HUES6 (cell line): Measurements from ENCODE around the gene ZNF407.

ENCODE experiments used
- H3K27ac ChIP-seq: 2 replicates; pipeline ENCODE4 v1.7.0; 2013; ENCODE audit warnings: low read depth, mild to moderate bottlenecking, low read length, inconsistent platforms
- H3K27me3 ChIP-seq: 2 replicates; pipeline ENCODE4 v1.6.1; 2013; ENCODE audit warnings: low read length; ENCODE audit not compliant: control insufficient read depth, insufficient read depth
- H3K36me3 ChIP-seq: 2 replicates; pipeline ENCODE4 v1.6.1; 2013; ENCODE audit warnings: low read length; ENCODE audit not compliant: control insufficient read depth, insufficient read depth
- H3K4me1 ChIP-seq: 2 replicates; pipeline ENCODE4 v1.6.1; 2013; ENCODE audit warnings: low read length; ENCODE audit not compliant: control insufficient read depth, insufficient read depth
- H3K4me3 ChIP-seq: 2 replicates; pipeline ENCODE4 v1.5.1; 2013; ENCODE audit warnings: low read depth, low read length
- H3K9ac ChIP-seq: one replicate; pipeline ENCODE4 v1.6.1; 2013; ENCODE audit warnings: mild to moderate bottlenecking, low read length
- H3K9me3 ChIP-seq: 2 replicates; pipeline ENCODE4 v1.6.1; 2013; ENCODE audit warnings: low read depth, low read length; ENCODE audit not compliant: control insufficient read depth, insufficient read depth

ZNF407 gene

GRCh38 chr18:74626049-74626874, 28.6 kb downstream of the ZNF407 start:
- H3K9me3 ChIP-seq, result no peaks in the 10 kb centered on the region
- no peak overlapping the region for H3K9ac ChIP-seq
- H3K36me3 ChIP-seq, result no peaks in the 10 kb centered on the region
- H3K27ac ChIP-seq, result no peak overlapping the region
- peaks cover 18% of the 10 kb centered on the region for H3K4me1 ChIP-seq
- no peak overlapping the region for H3K4me3 ChIP-seq
- H3K27me3 ChIP-seq, result no peaks in the 10 kb centered on the region

GRCh38 chr18:74630804-74631203, 33.1 kb downstream of the ZNF407 start:
- no peak overlapping the region for H3K27ac ChIP-seq
- no peaks in the 10 kb centered on the region for H3K27me3 ChIP-seq
- H3K36me3 ChIP-seq, result no peaks in the 10 kb centered on the region
- no peak overlapping the region for H3K4me3 ChIP-seq
- peaks cover 3% of the 10 kb centered on the region; the same call in 1 of the 2 replicates for H3K4me1 ChIP-seq
- no peaks in the 10 kb centered on the region for H3K9me3 ChIP-seq
- H3K9ac ChIP-seq, result no peak overlapping the region

- H3K36me3 ChIP-seq, result no peaks in the 10 kb centered on the region
- H3K9ac ChIP-seq, result no peak overlapping the region
- H3K27me3 ChIP-seq, result no peaks in the 10 kb centered on the region
- H3K4me1 ChIP-seq, result peaks cover 3% of the 10 kb centered on the region; the same call in 1 of the 2 replicates
- H3K9me3 ChIP-seq, result no peaks in the 10 kb centered on the region
- H3K4me3 ChIP-seq, result no peak overlapping the region
- no peak overlapping the region for H3K27ac ChIP-seq
Observed at GRCh38 chr18:74631212-74631611, 33.5 kb downstream of the ZNF407 start.

- Histone ChIP-seq H3K9ac (no peak overlapping the region), H3K9me3 (no peaks in the 10 kb centered on the region), H3K27ac (no peak overlapping the region), H3K27me3 (no peaks in the 10 kb centered on the region), H3K4me3 (no peak overlapping the region), H3K4me1 (peaks cover 3% of the 10 kb centered on the region; the same call in 1 of the 2 replicates), H3K36me3 (no peaks in the 10 kb centered on the region)
Observed at GRCh38 chr18:74631623-74632350, 34.1 kb downstream of the ZNF407 start.

GRCh38 chr18:74632351-74632679, 34.6 kb downstream of the ZNF407 start:
- Histone ChIP-seq H3K27ac (no peak overlapping the region), H3K9me3 (no peaks in the 10 kb centered on the region), H3K4me1 (peaks cover 3% of the 10 kb centered on the region; the same call in 1 of the 2 replicates), H3K36me3 (no peaks in the 10 kb centered on the region), H3K27me3 (no peaks in the 10 kb centered on the region), H3K4me3 (no peak overlapping the region), H3K9ac (no peak overlapping the region)

GRCh38 chr18:74632856-74633255, 35.2 kb downstream of the ZNF407 start:
- no peaks in the 10 kb centered on the region for H3K36me3 ChIP-seq
- no peaks in the 10 kb centered on the region for H3K9me3 ChIP-seq
- H3K27ac ChIP-seq, result no peak overlapping the region
- H3K4me3 ChIP-seq, result no peak overlapping the region
- H3K27me3 ChIP-seq, result no peaks in the 10 kb centered on the region
- peaks cover 3% of the 10 kb centered on the region; the same call in 1 of the 2 replicates for H3K4me1 ChIP-seq
- H3K9ac ChIP-seq, result no peak overlapping the region

- Histone ChIP-seq H3K9me3 (no peaks in the 10 kb centered on the region), H3K36me3 (no peaks in the 10 kb centered on the region), H3K4me1 (peaks cover 8% of the 10 kb centered on the region; the same call in 1 of the 2 replicates), H3K9ac (no peak overlapping the region), H3K27me3 (no peaks in the 10 kb centered on the region), H3K4me3 (no peak overlapping the region), H3K27ac (no peak overlapping the region)
Observed at GRCh38 chr18:74633652-74634352, 36.1 kb downstream of the ZNF407 start.

- no peak overlapping the region for H3K4me3 ChIP-seq
- H3K4me1 ChIP-seq, result peaks cover 8% of the 10 kb centered on the region
- no peaks in the 10 kb centered on the region for H3K36me3 ChIP-seq
- H3K9me3 ChIP-seq, result no peaks in the 10 kb centered on the region
- no peak overlapping the region for H3K27ac ChIP-seq
- H3K9ac ChIP-seq, result no peak overlapping the region
- H3K27me3 ChIP-seq, result no peaks in the 10 kb centered on the region
Observed at GRCh38 chr18:74635224-74635975, 37.7 kb downstream of the ZNF407 start.

GRCh38 chr18:74637070-74637469, 39.4 kb downstream of the ZNF407 start:
- H3K27ac ChIP-seq, result no peak overlapping the region
- H3K36me3 ChIP-seq, result no peaks in the 10 kb centered on the region
- no peak overlapping the region for H3K9ac ChIP-seq
- no peaks in the 10 kb centered on the region for H3K27me3 ChIP-seq
- no peaks in the 10 kb centered on the region for H3K9me3 ChIP-seq
- H3K4me3 ChIP-seq, result no peak overlapping the region
- H3K4me1 ChIP-seq, result peaks cover 11% of the 10 kb centered on the region

GRCh38 chr18:74638210-74638609, 40.5 kb downstream of the ZNF407 start:
- H3K9ac ChIP-seq, result no peak overlapping the region
- no peak overlapping the region for H3K27ac ChIP-seq
- H3K4me3 ChIP-seq, result no peak overlapping the region
- H3K4me1 ChIP-seq, result peaks cover 11% of the 10 kb centered on the region
- no peaks in the 10 kb centered on the region for H3K36me3 ChIP-seq
- H3K9me3 ChIP-seq, result no peaks in the 10 kb centered on the region
- no peaks in the 10 kb centered on the region for H3K27me3 ChIP-seq
